RWPE1 (cell line): ENCODE data around the gene USP49.

Experiments
- CTCF ChIA-PET: fragments of 350-600 bp; sonication (Branson Sonifier 250); formaldehyde crosslinking; extraction: SDS; loops from one replicate; lab custom pipeline; 2021; lab: Yijun Ruan, JAX
- POLR2A ChIA-PET: fragments of 400-600 bp; formaldehyde crosslinking; extraction: SDS; loops from one replicate; lab custom pipeline; 2020; ENCODE audit warnings: antibody characterized with exemption; ENCODE audit not compliant: low non-redundant PET; lab: Yijun Ruan, JAX
- DNase-seq: peaks from one replicate; pipeline ENCODE4 v3.0.0; 2012; ENCODE audit warnings: low spot score
- H3K27ac ChIP-seq: fragments of 450-650 bp; 2 replicates; pipeline ENCODE4 v1.5.1; 2017
- CTCF ChIP-seq: fragments of 450-650 bp; conservative IDR thresholded peaks from 2 replicates; pipeline ENCODE4 v1.5.1; 2017; ENCODE audit warnings: low read depth, mild to moderate bottlenecking

Gene USP49

DNA sequence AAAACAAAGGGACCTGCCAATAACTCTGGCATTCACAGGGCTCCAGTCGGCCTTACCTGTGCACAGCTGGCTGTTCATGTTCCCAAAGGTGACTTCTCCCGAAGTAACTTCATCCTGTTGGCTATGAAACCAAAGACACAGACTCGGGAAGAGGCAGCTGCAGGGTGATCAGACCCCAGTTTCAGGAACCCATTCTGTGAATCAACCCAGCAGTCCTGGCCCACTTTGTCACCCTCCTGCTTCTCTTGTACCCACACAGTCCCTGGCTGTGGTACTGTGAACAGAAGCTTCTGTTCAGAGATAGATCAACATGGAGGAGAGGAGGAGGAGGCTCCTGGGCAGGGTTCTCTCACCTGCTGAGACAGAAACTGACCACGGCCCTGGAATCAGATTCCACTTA, 139.3 kb downstream of the USP49 start:
- ChIA-PET CTCF (no interaction called here), POLR2A (no interaction called here)
- H3K27ac ChIP-seq = no peak overlapping the region
- no peak for TF ChIP-seq CTCF
- DNase-seq = no peak

DNA sequence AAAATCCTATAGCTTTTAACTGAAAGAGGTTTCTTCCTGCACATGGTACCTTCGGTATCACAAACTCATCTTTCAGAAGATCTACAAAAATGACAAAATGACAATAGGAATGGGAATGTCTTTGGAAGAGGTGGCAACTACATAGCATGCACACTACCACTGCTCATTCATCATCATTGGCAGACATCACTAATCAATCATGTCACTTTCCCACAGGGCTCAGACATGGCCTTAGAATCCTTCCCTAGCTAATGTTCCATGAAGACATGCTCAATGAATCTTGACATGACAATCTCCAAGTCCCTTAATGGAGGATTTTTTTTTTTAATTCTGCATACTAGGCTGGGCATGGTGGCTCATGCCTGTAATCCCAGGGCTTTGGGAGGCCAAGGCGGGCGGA, 144.8 kb downstream of the USP49 start:
- ChIA-PET POLR2A (no interaction called here), CTCF (interaction anchor here (1.0 kb wide), 1 partner anchor 16 kb away, joined by 5 read pairs; no protein-coding TSS in a partner anchor)
- no peak overlapping the region for H3K27ac ChIP-seq
- no peak for TF ChIP-seq CTCF
- no peak for DNase-seq

DNA sequence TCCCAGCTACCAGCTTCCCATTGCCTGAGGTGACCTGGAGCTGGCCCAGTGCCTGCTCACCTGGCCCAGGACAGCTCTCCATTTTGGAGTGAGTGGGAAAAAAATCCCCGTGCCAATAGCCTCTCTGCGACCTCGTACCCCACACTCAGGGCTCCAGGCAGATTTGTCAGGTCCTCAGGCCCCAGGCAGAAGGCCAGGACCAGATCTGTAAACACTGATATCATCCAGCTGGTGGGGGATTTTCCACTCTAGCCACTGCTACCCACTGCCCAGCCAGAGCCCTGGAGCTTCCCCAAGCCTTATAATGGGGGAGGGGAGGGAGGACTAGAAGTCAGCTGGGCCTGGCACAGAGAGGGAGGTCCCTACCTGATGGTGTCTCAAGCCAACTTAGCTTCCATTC, 146.6 kb downstream of the USP49 start:
- ChIA-PET POLR2A (no interaction called here), CTCF (no interaction called here)
- DNase-seq = no peak
- no peak for TF ChIP-seq CTCF
- no peak overlapping the region for H3K27ac ChIP-seq

GRCh38 chr6:41748102-41748477, 147.1 kb downstream of the USP49 start:
- no peak overlapping the region for H3K27ac ChIP-seq
- ChIA-PET CTCF (no interaction called here), POLR2A (no interaction called here)
- TF ChIP-seq CTCF = no peak
- no peak for DNase-seq

DNA sequence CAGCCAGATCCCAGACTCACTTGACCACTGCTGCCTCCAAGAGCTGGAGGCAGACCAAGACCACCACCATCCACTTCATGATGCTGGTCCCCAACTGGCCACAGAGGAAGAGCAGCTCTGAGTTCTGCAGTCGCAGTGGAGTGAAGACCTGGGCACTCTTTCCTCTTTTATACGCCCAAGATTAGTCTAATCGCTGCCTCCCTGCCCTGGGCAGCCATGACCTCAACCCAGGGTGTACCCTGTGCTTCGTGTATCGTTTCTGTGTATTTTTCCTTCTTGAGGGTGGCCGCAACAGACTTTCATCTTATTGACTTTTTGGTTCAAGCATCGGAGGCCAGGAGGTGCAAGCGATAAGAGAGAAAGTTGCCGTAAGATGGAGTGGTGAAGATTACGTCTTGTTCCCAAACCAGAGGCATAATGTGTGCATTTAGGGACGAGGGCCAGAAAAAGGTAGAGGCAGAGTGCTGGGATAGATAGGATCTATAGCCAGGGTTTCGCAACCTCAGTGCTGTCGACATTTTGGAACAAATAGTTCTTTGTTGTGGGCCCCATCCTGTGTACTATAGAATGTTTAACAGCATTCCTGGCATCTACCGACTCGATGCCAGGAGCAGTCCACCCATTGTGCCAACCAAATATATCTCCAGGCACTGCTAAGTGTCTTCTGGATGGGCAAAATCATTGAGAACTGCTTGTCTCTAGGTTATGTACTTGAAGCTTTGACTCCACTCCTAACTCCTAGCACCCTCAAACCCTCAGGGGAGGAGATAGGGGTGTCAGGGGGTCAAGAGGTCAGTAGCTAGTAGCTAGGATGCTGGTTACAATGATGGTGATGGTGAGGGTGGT, 147.7 kb downstream of the USP49 start, which contains the start of gene PGC:
Gene PGC (minus strand): TSS at position 142 of the 846 bp plus-strand sequence. CDS start 63 bp downstream, at position 79.
- DNase-seq = no peak
- ChIA-PET CTCF (no interaction called here), POLR2A (no interaction called here)
- no peak for TF ChIP-seq CTCF
- no peak within 1 kb of the TSS for H3K27ac ChIP-seq

- no peak for DNase-seq
- H3K27ac ChIP-seq = no peak overlapping the region
- TF ChIP-seq CTCF = no peak
- ChIA-PET POLR2A (no interaction called here), CTCF (no interaction called here)
Measured at GRCh38 chr6:41746107-41746506, 149.1 kb downstream of the USP49 start.
